Measurements from ENCODE around the gene FAM162B.

- TF ChIP-seq CTCF (IDR thresholded peaks at IDR 0.05; ENCODE audit: extremely low read depth in 1 of 2, insufficient read depth in 1 of 2, low read depth in 1 of 2, low read length in 2 of 2): no peak
- TF ChIP-seq FOS (IDR thresholded peaks at IDR 0.05; ENCODE audit: borderline replicate concordance, insufficient read depth, low read length): no peak
- TF ChIP-seq POLR2A (IDR thresholded peaks at IDR 0.05; ENCODE audit: low read depth, low read length): no peak
- TF ChIP-seq EZH2 (IDR thresholded peaks at IDR 0.05; ENCODE audit: borderline replicate concordance, low read depth, low read length, severe bottlenecking): no peak
- no peak for TF ChIP-seq MYC (IDR thresholded peaks at IDR 0.05; ENCODE audit: low read depth, low read length)
Observed at GRCh38 chr6:116772450-116772849, 6.9 kb upstream of the FAM162B start.

Measured in endothelial cell of umbilical vein (primary cell).